ENCODE data around the gene TCP11L1.
A peak's percentile ranks its signal among the peaks of the same experiment; 100 is the strongest.

The TCP11L1 gene, protein sequence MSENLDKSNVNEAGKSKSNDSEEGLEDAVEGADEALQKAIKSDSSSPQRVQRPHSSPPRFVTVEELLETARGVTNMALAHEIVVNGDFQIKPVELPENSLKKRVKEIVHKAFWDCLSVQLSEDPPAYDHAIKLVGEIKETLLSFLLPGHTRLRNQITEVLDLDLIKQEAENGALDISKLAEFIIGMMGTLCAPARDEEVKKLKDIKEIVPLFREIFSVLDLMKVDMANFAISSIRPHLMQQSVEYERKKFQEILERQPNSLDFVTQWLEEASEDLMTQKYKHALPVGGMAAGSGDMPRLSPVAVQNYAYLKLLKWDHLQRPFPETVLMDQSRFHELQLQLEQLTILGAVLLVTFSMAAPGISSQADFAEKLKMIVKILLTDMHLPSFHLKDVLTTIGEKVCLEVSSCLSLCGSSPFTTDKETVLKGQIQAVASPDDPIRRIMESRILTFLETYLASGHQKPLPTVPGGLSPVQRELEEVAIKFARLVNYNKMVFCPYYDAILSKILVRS

DNA sequence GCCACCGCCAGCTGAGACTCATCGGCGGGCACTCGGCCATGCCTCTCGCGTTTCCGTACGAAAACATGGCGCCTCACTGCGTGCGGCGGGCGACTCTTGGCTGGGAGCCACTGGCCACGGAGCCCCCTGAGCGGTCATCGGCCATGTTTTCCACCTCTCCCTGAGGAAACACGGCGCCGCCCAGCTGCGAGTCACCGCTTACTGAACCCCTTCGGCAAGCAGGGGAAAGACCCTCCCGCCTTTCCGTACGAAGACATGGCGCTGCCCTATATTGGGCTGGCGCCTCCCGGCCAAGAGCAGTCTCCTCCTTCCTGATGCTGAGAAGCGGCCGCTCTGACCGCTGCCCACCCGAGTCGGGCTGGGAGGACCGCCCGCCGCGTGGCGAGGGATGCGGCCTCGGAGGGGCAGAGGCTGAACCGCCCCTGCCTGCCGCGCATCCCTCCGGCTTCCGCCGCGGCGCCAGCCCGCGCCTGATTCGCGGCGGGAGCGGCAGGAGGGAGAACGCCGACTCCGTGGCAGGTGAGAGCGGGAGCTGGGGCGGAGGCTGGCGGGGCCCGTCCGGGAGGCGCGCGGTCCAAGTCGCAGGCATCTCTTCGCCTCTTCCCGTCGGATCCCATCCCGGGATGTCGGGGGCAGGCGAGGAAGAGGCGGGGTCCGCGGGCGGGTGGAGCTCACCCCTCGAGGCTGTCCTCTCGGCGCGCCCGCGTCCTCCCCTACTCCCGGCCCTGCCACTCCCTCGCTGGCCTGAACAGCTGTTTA, at the start of gene TCP11L1:
TSS of gene TCP11L1 (plus strand) at position 299 of the 759 bp plus-strand sequence. CDS start 4,202 bp downstream, outside the sequence.
- DNase-seq, result no peak

GRCh38 chr11:32990481-32990880, 48.9 kb upstream of the TCP11L1 start:
- no peak for DNase-seq

GRCh38 chr11:32991427-32991826, 47.9 kb upstream of the TCP11L1 start:
- no peak for DNase-seq

GRCh38 chr11:32991898-32992297, 47.5 kb upstream of the TCP11L1 start:
- DNase-seq, result no peak

- DNase-seq, result no peak
Observed at GRCh38 chr11:33000181-33000580, 39.2 kb upstream of the TCP11L1 start.

DNA sequence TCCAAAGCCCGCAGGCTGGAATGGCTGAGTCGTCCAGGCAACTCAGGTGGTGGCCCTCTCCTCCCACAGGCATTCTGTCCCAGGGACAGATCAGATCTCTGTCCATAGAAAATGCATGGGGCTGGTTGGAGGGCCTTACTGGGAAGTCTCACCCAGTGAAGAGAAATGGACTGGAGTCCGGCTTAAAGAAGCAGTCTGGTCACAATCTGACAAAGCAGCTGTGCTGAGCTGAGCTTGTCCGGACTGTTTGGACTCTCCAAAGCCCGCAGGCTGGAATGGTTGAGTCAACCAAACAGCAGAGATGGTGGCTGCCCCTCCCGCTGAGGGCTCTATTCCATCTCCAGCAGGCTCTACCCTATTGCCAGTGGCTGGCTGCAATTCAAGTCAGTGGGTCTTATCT, 38.1 kb upstream of the TCP11L1 start:
- no peak for DNase-seq

- DNase-seq, result no peak
Observed at GRCh38 chr11:33001751-33002542, 37.4 kb upstream of the TCP11L1 start.

DNA sequence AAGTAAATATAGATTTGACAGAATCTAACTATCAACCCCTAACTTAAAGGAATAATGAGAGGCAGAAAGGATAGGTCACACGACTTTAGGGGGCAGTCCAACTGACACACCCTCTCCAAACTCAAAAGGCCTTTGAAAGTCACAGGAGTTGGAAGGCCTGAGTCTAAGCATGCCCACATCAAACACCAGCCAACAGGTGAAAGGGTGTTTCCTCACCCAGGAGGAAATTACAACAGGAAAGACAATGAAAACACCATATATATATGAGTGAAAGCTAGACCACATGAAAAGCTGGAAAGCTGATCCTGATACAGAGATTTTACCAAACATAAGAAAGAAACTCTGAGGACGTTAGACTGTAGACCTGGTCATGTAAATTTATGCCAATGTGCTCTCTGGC, 34.2 kb upstream of the TCP11L1 start:
- DNase-seq, result no peak

GRCh38 chr11:33006010-33006409, 33.4 kb upstream of the TCP11L1 start:
- no peak for DNase-seq

DNA sequence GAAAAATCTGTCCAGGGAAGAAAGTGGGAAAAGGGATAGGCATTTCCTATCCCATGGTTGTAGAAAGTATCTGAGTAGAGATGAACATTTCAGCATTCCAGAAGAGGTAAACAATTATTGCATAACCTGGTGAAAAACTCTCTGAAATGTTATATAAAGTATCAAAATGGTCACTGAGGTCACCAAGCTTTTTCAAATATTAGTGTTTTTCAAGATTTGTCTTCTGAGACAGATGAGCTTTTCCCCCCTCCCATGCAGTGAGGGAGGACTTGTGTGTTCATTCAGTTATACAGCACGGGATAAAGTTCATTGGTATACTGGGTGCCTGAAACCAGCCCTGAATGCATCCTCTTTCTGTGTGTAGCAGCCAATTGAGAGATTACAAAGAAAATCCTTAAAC, 25.6 kb upstream of the TCP11L1 start:
- no peak for DNase-seq

DNA sequence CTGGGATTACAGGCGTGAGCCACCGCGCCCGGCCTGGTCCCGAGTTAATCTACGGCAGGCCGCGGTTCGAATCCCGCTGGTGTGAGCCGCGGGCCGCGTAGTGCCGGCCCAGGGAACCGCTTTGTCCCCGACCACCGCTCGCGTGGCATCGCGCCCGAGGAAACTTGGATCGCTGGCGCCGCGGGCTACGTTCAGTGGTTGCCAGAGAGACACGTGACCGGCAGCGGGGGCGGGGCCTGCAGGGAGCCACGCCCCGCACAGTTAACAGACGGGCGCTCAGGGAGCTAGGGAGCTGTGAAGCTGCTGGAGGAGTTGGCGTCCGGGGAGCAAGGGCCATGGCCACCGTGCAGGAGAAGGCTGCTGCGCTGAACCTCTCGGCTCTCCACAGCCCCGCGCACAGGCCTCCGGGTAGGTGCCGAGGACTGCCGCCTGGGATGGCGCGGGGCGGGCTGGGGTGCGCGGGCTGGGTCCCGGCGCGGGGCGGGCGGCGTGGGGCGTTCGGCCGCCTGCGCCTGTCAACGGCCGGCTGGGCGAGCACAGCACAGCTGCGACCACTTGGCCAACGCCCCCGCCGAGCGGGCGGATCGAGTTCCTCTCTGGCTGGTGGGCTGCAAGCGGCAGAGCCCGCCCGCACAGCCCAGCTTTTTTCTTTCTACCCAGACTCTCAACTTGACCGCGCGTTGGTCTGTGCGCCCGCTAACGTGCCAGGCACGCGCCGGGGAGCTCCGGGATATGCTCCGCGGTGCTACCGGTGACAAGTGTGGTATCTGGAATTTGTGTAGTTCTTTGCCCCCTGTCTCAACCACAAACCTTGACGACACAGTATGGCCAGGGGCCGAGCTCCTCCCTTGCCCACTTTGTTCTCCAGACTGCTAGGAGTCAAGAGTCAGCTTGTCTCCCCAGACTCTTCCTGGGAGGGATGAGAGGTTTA, 23.5 kb upstream of the TCP11L1 start, which contains the start of gene DEPDC7:
TSS of gene DEPDC7 (plus strand) at position 258 of the 931 bp plus-strand sequence. CDS start at position 336, 78 bp downstream.
- DNase-seq, result peak; percentile 54

- no peak for DNase-seq
Observed at GRCh38 chr11:33016654-33017053, 22.7 kb upstream of the TCP11L1 start.

- DNase-seq, result no peak
Observed at GRCh38 chr11:33017478-33017877, 21.9 kb upstream of the TCP11L1 start.

- DNase-seq, result no peak
Observed at GRCh38 chr11:33017965-33018364, 21.4 kb upstream of the TCP11L1 start.

GRCh38 chr11:33018840-33019239, 20.5 kb upstream of the TCP11L1 start:
- no peak for DNase-seq

DNA sequence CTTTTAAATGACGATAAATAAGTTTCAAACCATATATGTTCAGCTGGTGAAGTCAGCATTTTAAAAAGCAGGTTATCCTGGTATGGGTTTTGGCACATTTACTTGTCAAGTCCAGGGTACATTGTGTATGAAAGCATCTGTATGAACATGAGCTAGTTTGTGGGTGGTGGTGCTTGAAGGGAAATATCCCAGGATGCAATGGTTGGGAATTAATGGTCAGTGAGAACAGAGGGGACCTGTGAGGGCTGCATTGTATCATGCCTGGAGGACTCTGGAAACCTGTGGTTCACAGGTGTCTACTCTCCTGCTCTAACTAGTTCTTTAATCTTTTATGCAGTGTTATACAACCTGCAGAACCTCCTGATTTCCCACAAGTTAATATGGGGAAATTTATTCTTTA, 17.9 kb upstream of the TCP11L1 start:
- no peak for DNase-seq

- no peak for DNase-seq
Observed at GRCh38 chr11:33021937-33022336, 17.4 kb upstream of the TCP11L1 start.

DNA sequence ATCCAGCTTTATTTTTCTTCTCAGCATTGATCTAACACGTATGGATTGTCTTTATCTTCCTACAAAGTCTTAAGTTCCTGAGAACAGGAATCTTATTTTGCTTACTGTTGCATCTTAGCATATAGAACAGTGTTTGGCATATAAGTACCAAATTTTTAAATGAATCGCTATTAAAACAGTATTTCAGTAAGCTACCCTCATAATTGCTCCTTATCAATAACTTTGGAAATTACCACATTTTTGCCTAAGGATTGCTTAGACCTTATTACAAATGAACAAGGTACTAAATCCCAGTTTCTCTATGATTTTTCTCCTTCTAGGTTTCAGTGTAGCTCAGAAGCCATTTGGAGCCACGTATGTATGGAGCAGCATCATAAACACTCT, 14.0 kb upstream of the TCP11L1 start:
- DNase-seq, result no peak

DNA sequence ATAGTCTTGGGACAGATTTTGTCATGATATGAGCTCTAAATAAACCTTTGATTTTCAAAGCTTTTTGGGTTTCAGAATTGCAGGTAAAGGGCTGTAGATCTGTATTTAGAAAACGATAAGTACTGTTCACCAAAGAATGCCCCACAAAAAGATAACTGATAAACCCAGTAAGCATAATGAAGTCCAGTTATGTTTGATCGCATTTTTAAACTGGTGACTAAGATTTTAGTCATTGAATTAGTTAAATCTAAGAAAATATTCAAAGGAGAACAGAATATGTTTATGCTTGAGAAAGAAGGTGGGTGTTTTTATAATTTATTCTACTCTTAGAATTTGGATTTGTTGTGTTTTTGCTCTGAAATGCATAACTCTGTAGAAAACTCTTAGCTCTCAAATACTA, 12.1 kb upstream of the TCP11L1 start:
- DNase-seq, result no peak

DNA sequence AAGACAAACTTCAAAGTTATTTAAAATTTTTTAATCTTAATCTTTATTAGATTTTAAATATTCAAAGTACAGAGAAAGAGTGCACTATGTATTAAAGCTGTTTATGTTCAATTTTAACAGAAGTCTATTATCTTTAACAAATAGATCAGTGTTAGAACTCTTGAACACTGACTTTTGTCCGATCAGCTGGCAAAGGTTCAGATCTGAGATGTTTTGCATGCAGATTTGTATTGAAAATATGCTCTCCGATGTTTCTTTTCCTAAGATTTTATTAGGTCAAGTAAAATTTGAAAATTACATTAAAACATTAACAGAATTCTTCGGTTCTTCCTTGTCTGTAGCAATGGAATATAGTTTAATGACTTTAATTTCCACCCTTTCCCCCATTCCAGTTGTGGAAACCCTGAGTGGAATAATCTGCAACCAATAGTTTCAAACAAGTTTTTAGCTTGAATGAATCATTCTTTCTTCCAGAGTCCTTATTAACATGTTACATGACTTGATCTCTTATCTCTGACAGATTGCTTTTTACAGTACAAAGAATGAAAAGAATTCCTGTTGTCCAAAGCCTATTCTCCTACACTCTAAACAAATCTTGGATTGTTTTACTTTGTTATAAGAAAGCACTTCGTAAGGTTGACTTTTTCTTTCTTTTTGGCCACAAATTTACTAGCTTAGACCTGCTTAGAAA, 11.4 kb upstream of the TCP11L1 start:
- DNase-seq, result no peak

GRCh38 chr11:33028537-33028914, 10.8 kb upstream of the TCP11L1 start:
- DNase-seq, result no peak

All from NCI-H2081 treated with DMSO at 0.1 percent for 48 hours (cell line).